A549 (cell line): ENCODE results near the gene CLECL1. TPM values are rescaled to one million over a fixed set of nuclear protein-coding genes. Genes with fewer than 3 reads are reported as not detected.
"Not testable (repeated sequence)": the region's sequence is repeated elsewhere in the genome, so short reads cannot be mapped to it uniquely, and the experiment has no call there.

Experiments used
- ATAC-seq, 2 experiments: fragments of 200-7000 bp in 1 of 2; fragments of >200 bp in 1 of 2; cut with Nextera tagmentation in 1 of 2; cut with Tn5 transposase in 1 of 2; 3 replicates each; pipeline versions ENCODE4 v1.8.0 to v1.9.1; 2018 to 2020; ENCODE audit warnings: mild to moderate bottlenecking in 1 of 2, moderate library complexity in 1 of 2
- CTCF ChIA-PET: fragments of 300-600 bp; sonication (Branson Sonifier 250); formaldehyde crosslinking; extraction: SDS; loops from one replicate; lab custom pipeline; 2021; ENCODE audit warnings: antibody characterized with exemption, inconsistent platforms; lab: Yijun Ruan, JAX
- POLR2A ChIA-PET: fragments of 350-600 bp; formaldehyde crosslinking; extraction: SDS; loops from one replicate; lab custom pipeline; 2021; ENCODE audit warnings: antibody characterized with exemption, inconsistent platforms; lab: Yijun Ruan, JAX
- DNase-seq, 2 experiments: peaks; one replicate each; pipeline versions ENCODE4 v3.0.0 to v3.0.0-alpha.2; 2011 to 2016; ENCODE audit warnings: low read depth in 1 of 2, low spot score in 1 of 2
- FAIRE-seq: peaks from 2 replicates; lab custom pipeline; 2011; peaks lifted over from hg19 to GRCh38; lab: Jason Lieb, UNC
- H3K27ac ChIP-seq, 2 experiments: fragments of >200 bp; sonication (Bioruptor Twin); formaldehyde crosslinking; 3 replicates each; pipeline ENCODE4 v1.5.1; 2016 to 2017
- H3K4me1 ChIP-seq: fragments of >200 bp; sonication (Bioruptor Twin); formaldehyde crosslinking; 3 replicates; pipeline ENCODE4 v1.6.1; 2016
- H3K4me2 ChIP-seq: fragments of >200 bp; sonication (Bioruptor Twin); formaldehyde crosslinking; 3 replicates; pipeline ENCODE4 v1.6.1; 2016
- H3K4me3 ChIP-seq: fragments of >200 bp; sonication (Bioruptor Twin); formaldehyde crosslinking; 3 replicates; pipeline ENCODE4 v1.5.1; 2016
- H3K9me3 ChIP-seq: fragments of >200 bp; sonication (Bioruptor Twin); formaldehyde crosslinking; 3 replicates; pipeline ENCODE4 v1.6.1; 2016
- CEBPB ChIP-seq, 2 experiments: fragments of >200 bp in 1 of 2; sonication (Bioruptor Twin) in 1 of 2; formaldehyde crosslinking in 1 of 2; IDR thresholded peaks; 2 replicates each; pipeline ENCODE4 v1.6.1; 2012 to 2016
- ELK1 ChIP-seq: fragments of 150-350 bp; IDR thresholded peaks from 2 replicates; pipeline ENCODE4 v1.6.1; 2014; ENCODE audit warnings: low read depth, mild to moderate bottlenecking, low read length
- FOSL2 ChIP-seq, 2 experiments: fragments of 450-650 bp in 1 of 2; fragments of >200 bp in 1 of 2; sonication (Bioruptor Twin) in 1 of 2; formaldehyde crosslinking; IDR thresholded peaks; 2 replicates each; pipeline versions ENCODE4 v1.5.0 to v1.6.1; 2016 to 2020; ENCODE audit warnings: mild to moderate bottlenecking in 1 of 2, moderate library complexity in 1 of 2
- HOXB13 ChIP-seq: fragments of 250-450 bp; sonication (Bioruptor Pico); IDR thresholded peaks from 2 replicates; pipeline ENCODE4 v1.5.0; 2020; ENCODE audit warnings: low read depth, mild to moderate bottlenecking, moderate library complexity
- KDM1A ChIP-seq: fragments of 200-600 bp; sonication (generic); IDR thresholded peaks from 2 replicates; pipeline ENCODE4 v1.6.1; 2016; ENCODE audit warnings: low read depth, mild to moderate bottlenecking
- KDM5A ChIP-seq: fragments of 200-600 bp; sonication (generic); IDR thresholded peaks from 2 replicates; pipeline ENCODE4 v1.6.1; 2016; ENCODE audit warnings: antibody characterized with exemption, mild to moderate bottlenecking
- MAZ ChIP-seq: fragments of 150-350 bp; IDR thresholded peaks from 2 replicates; pipeline ENCODE4 v1.6.1; 2014; ENCODE audit warnings: antibody characterized with exemption, low read depth, low read length, borderline replicate concordance
- NFE2L2 ChIP-seq: fragments of 150-350 bp; conservative IDR thresholded peaks from 2 replicates; pipeline ENCODE4 v1.6.1; 2014; ENCODE audit warnings: low read length
- NPAS2 ChIP-seq: fragments of 250-450 bp; sonication (Bioruptor Pico); IDR thresholded peaks from 2 replicates; pipeline ENCODE4 v1.8.0; 2022; ENCODE audit warnings: mild to moderate bottlenecking, moderate library complexity, borderline replicate concordance
- RAD21 ChIP-seq, 2 experiments: fragments of >200 bp in 1 of 2; sonication (Bioruptor Twin) in 1 of 2; formaldehyde crosslinking in 1 of 2; IDR thresholded peaks in 1 of 2; conservative IDR thresholded peaks in 1 of 2; 2 replicates in 1 of 2; 3 replicates in 1 of 2; pipeline ENCODE4 v1.6.1; 2012 to 2018; ENCODE audit warnings: inconsistent platforms in 1 of 2
- SMC3 ChIP-seq: fragments of >200 bp; sonication (Bioruptor Twin); formaldehyde crosslinking; IDR thresholded peaks from 3 replicates; pipeline ENCODE4 v1.6.1; 2018; ENCODE audit warnings: inconsistent platforms
- TFCP2L1 ChIP-seq: fragments of 250-450 bp; sonication (Bioruptor Pico); IDR thresholded peaks from 2 replicates; pipeline ENCODE4 v1.5.0; 2021; ENCODE audit warnings: mild to moderate bottlenecking
- ZC3H11A ChIP-seq: fragments of 450-650 bp; IDR thresholded peaks from 2 replicates; pipeline ENCODE4 v1.6.1; 2014; ENCODE audit warnings: antibody characterized with exemption, mild to moderate bottlenecking
- ZFP36 ChIP-seq: fragments of 450-650 bp; IDR thresholded peaks from 2 replicates; pipeline ENCODE4 v1.6.1; 2014; ENCODE audit warnings: borderline replicate concordance; ENCODE audit not compliant: partially characterized antibody
- ZNF302 ChIP-seq: fragments of 250-450 bp; sonication (Bioruptor Pico); IDR thresholded peaks from 2 replicates; pipeline ENCODE4 v1.9.0; 2021; ENCODE audit warnings: inconsistent platforms, mild to moderate bottlenecking, moderate library complexity
- ZSCAN20 ChIP-seq: fragments of 250-450 bp; sonication (Bioruptor Pico); IDR thresholded peaks from 2 replicates; pipeline ENCODE4 v1.8.0; 2022; ENCODE audit warnings: mild to moderate bottlenecking, moderate library complexity
- WGBS: methylation state at CpG from one replicate; pipeline ENCODE4 v1.1.6; 2017; ENCODE audit errors: missing lambda C conversion rate; 5-methylcytosine and 5-hydroxymethylcytosine counted together
- polyA plus RNA-seq, 4 experiments: library from polyadenylated mRNA; depleted of rRNA in 3 of 4; stranded (reverse); fragments of >200 nt; fragmentation: RNase III in 1 of 4; extraction: RNeasy Plus Mini Kit Qiagen cat#74134 plus additional on column Dnase treatment in 1 of 4; gene quantifications; 2 replicates in 3 of 4; 3 replicates in 1 of 4; pipeline ENCODE4 v1.2.3, GENCODE V29; 2011 to 2017
- TF ChIP-seq, protein P1 (sequence below): IDR thresholded peaks from 2 replicates; pipeline ENCODE4 v1.6.1; 2012
- TF ChIP-seq, protein P2 (sequence below): fragments of >200 bp; sonication (Bioruptor Twin); formaldehyde crosslinking; IDR thresholded peaks from 3 replicates; pipeline ENCODE4 v1.6.1; 2016
- TF ChIP-seq, protein P3 (sequence below): IDR thresholded peaks from 2 replicates; pipeline ENCODE4 v1.6.1; 2012; ENCODE audit warnings: low read depth, borderline replicate concordance
- TF ChIP-seq, protein P4 (sequence below): IDR thresholded peaks from 2 replicates; pipeline ENCODE4 v1.6.1; 2012

Gene CLECL1
- polyA plus RNA-seq, 2 of the 4 experiments (the other 2 are of a cell fraction), result not detected

- FAIRE-seq (no peak), DNase-seq (no peak), ATAC-seq (no peak)
- POLR2A ChIA-PET, result no interaction called here
- Histone ChIP-seq H3K4me2 (no peak overlapping the region), H3K27ac (no peak overlapping the region), H3K4me3 (no peak overlapping the region), H3K4me1 (no peaks in the 10 kb centered on the region), H3K9me3 (no peaks in the 10 kb centered on the region)
- TF ChIP-seq, protein P1, sequence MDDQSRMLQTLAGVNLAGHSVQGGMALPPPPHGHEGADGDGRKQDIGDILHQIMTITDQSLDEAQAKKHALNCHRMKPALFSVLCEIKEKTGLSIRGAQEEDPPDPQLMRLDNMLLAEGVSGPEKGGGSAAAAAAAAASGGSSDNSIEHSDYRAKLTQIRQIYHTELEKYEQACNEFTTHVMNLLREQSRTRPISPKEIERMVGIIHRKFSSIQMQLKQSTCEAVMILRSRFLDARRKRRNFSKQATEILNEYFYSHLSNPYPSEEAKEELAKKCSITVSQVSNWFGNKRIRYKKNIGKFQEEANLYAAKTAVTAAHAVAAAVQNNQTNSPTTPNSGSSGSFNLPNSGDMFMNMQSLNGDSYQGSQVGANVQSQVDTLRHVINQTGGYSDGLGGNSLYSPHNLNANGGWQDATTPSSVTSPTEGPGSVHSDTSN, result no peak
- TF ChIP-seq, protein P2, sequence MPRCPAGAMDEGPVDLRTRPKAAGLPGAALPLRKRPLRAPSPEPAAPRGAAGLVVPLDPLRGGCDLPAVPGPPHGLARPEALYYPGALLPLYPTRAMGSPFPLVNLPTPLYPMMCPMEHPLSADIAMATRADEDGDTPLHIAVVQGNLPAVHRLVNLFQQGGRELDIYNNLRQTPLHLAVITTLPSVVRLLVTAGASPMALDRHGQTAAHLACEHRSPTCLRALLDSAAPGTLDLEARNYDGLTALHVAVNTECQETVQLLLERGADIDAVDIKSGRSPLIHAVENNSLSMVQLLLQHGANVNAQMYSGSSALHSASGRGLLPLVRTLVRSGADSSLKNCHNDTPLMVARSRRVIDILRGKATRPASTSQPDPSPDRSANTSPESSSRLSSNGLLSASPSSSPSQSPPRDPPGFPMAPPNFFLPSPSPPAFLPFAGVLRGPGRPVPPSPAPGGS, result no peak
- no peak for TF ChIP-seq FOSL2 (IDR thresholded peaks at IDR 0.05)
- no peak for TF ChIP-seq FOSL2 (CRISPR knock-in tag; IDR thresholded peaks at IDR 0.05)
- TF ChIP-seq KDM1A, result no peak
- no peak for TF ChIP-seq SMC3
- no peak for TF ChIP-seq ZFP36
- no peak for TF ChIP-seq KDM5A
- TF ChIP-seq ZC3H11A, result no peak
- TF ChIP-seq CEBPB (IDR thresholded peaks at IDR 0.05), result no peak
- no peak for TF ChIP-seq MAZ
- TF ChIP-seq, protein P3, sequence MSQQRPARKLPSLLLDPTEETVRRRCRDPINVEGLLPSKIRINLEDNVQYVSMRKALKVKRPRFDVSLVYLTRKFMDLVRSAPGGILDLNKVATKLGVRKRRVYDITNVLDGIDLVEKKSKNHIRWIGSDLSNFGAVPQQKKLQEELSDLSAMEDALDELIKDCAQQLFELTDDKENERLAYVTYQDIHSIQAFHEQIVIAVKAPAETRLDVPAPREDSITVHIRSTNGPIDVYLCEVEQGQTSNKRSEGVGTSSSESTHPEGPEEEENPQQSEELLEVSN, result no peak
- TF ChIP-seq ZNF302 (CRISPR knock-in tag), result no peak
- TF ChIP-seq HOXB13 (CRISPR knock-in tag), result no peak
- no peak for TF ChIP-seq NFE2L2
- TF ChIP-seq TFCP2L1 (CRISPR knock-in tag), result no peak
- no peak for TF ChIP-seq RAD21 (conservative IDR thresholded peaks at IDR 0.05 in 1 of 2, IDR thresholded peaks at IDR 0.05 in 1 of 2)
- no peak for TF ChIP-seq ELK1
- TF ChIP-seq NPAS2 (CRISPR knock-in tag), result no peak
- TF ChIP-seq, protein P4, sequence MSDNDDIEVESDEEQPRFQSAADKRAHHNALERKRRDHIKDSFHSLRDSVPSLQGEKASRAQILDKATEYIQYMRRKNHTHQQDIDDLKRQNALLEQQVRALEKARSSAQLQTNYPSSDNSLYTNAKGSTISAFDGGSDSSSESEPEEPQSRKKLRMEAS, result no peak
- TF ChIP-seq ZSCAN20 (CRISPR knock-in tag), result no peak
- CTCF ChIA-PET, result no interaction called here
- 47% methylated on average over 4 of the region's 4 CpGs for WGBS
Observed at GRCh38 chr12:9685915-9686314, 47.0 kb downstream of the CLECL1 start.

- H3K4me1 ChIP-seq, H3K27ac ChIP-seq, DNase-seq, FAIRE-seq, CTCF ChIA-PET, H3K9me3 ChIP-seq, H3K4me2 ChIP-seq, POLR2A ChIA-PET, H3K4me3 ChIP-seq, ATAC-seq: not testable (repeated sequence)
- WGBS, result 89% methylated on average over 5 of the region's 5 CpGs
Observed at GRCh38 chr12:9685366-9685765, 47.5 kb downstream of the CLECL1 start.

- ATAC-seq, H3K4me1 ChIP-seq, CTCF ChIA-PET: not testable (repeated sequence)
Observed at GRCh38 chr12:9682949-9683348, 49.9 kb downstream of the CLECL1 start.

GRCh38 chr12:9682508-9682907, 50.4 kb downstream of the CLECL1 start:
- 88% methylated on average over 4 of the region's 4 CpGs for WGBS
- H3K4me1 ChIP-seq, H3K27ac ChIP-seq, POLR2A ChIA-PET, ATAC-seq, DNase-seq, FAIRE-seq, H3K4me3 ChIP-seq, H3K4me2 ChIP-seq, H3K9me3 ChIP-seq: not testable (repeated sequence)
- CTCF ChIA-PET, result interaction anchor here (1.1 kb wide), 1 partner anchor 214 kb away, joined by 3 read pairs; no protein-coding TSS in a partner anchor

More at GRCh38 chr12:9682949-9683348, 49.9 kb downstream of the CLECL1 start:
- H3K4me2 ChIP-seq, H3K27ac ChIP-seq, H3K9me3 ChIP-seq, FAIRE-seq, POLR2A ChIA-PET, DNase-seq, H3K4me3 ChIP-seq: not testable (repeated sequence)
- WGBS, result 89% methylated on average over 2 of the region's 2 CpGs
